Dermis blood vessel endothelial cell (primary cell): Measurements from ENCODE around the gene NPB. TPM values are rescaled to one million over a fixed set of nuclear protein-coding genes. Genes with fewer than 3 reads are reported as not detected.
"Not testable (repeated sequence)": the region's sequence is repeated elsewhere in the genome, so short reads cannot be mapped to it uniquely, and the experiment has no call there.

Source experiments
- DNase-seq: peaks from one replicate; pipeline ENCODE4 v3.0.0; 2010
- total RNA-seq: library from RNA; depleted of rRNA; stranded (reverse); fragments of >200 nt; gene quantifications from 2 replicates; pipeline ENCODE4 v1.2.3, GENCODE V29; 2014

NPB gene
- total RNA-seq, 1 donor from 2014 or later = not detected

GRCh38 chr17:81912441-81913309 lies 10.6 kb downstream of the NPB start:
- no peak for DNase-seq

- DNase-seq = no peak
Measured at GRCh38 chr17:81913394-81914102, 11.5 kb downstream of the NPB start.

GRCh38 chr17:81914103-81914850 lies 12.2 kb downstream of the NPB start:
- no peak for DNase-seq

GRCh38 chr17:81915331-81915730 lies 13.3 kb downstream of the NPB start:
- DNase-seq = no peak

GRCh38 chr17:81916234-81917001 lies 14.4 kb downstream of the NPB start:
- DNase-seq = no peak

- peak; percentile 80 for DNase-seq
Measured at GRCh38 chr17:81917565-81918332, 15.7 kb downstream of the NPB start, which contains the start of gene SIRT7. SIRT7 (minus strand) TSS chr17:81918176; CDS start chr17:81918131, 45 bp downstream.

- not testable (repeated sequence) for DNase-seq
Measured at GRCh38 chr17:81918333-81918669, 16.3 kb downstream of the NPB start.

GRCh38 chr17:81918832-81919545 lies 17.0 kb downstream of the NPB start:
- DNase-seq = no peak

- no peak for DNase-seq
Measured at GRCh38 chr17:81920612-81921536, 18.8 kb downstream of the NPB start.

- no peak for DNase-seq
Measured at GRCh38 chr17:81921537-81921862, 19.5 kb downstream of the NPB start.

GRCh38 chr17:81921996-81922565 lies 20.0 kb downstream of the NPB start:
- DNase-seq = no peak

GRCh38 chr17:81922566-81923301 lies 20.7 kb downstream of the NPB start:
- no peak for DNase-seq

GRCh38 chr17:81923302-81924260 lies 21.5 kb downstream of the NPB start:
- DNase-seq = peak; percentile 51

- DNase-seq = no peak
Measured at GRCh38 chr17:81924557-81925532, 22.8 kb downstream of the NPB start.

GRCh38 chr17:81925860-81926450 lies 23.9 kb downstream of the NPB start:
- no peak for DNase-seq
